H9 (cell line): Measurements from ENCODE around the gene MARCHF10. TPM values are rescaled to one million over a fixed set of nuclear protein-coding genes. Genes with fewer than 3 reads are reported as not detected.

Experiments used
- DNase-seq: peaks from one replicate; pipeline ENCODE4 v3.0.0-alpha.2; 2017
- H2AFZ ChIP-seq: one replicate; pipeline ENCODE4 v1.6.1; 2013; ENCODE audit warnings: mild to moderate bottlenecking, low read length, control low read depth, moderate library complexity
- H2AK5ac ChIP-seq: 2 replicates; pipeline ENCODE4 v1.6.1; 2013; ENCODE audit warnings: low read length, control low read depth, mixed read lengths; ENCODE audit not compliant: insufficient read length
- H2BK120ac ChIP-seq: one replicate; pipeline ENCODE4 v1.6.1; 2013; ENCODE audit warnings: low read depth, mild to moderate bottlenecking, low read length, control low read depth, inconsistent platforms; ENCODE audit not compliant: poor library complexity, severe bottlenecking
- H2BK12ac ChIP-seq: 2 replicates; pipeline ENCODE4 v1.6.1; 2013; ENCODE audit warnings: low read length, control low read depth, mixed read lengths, low read depth; ENCODE audit not compliant: insufficient read length
- H2BK15ac ChIP-seq: 2 replicates; pipeline ENCODE4 v1.6.1; 2013; ENCODE audit warnings: low read depth, low read length, control low read depth
- H2BK20ac ChIP-seq: one replicate; pipeline ENCODE4 v1.6.1; 2013; ENCODE audit warnings: low read depth, mild to moderate bottlenecking, low read length, control low read depth, inconsistent platforms; ENCODE audit not compliant: poor library complexity, severe bottlenecking
- H2BK5ac ChIP-seq: 2 replicates; pipeline ENCODE4 v1.6.1; 2013; ENCODE audit warnings: low read length, control low read depth, mixed read lengths; ENCODE audit not compliant: insufficient read length
- H3K14ac ChIP-seq: 2 replicates; pipeline ENCODE4 v1.6.1; 2013; ENCODE audit warnings: low read length, control low read depth; ENCODE audit not compliant: insufficient read depth
- H3K18ac ChIP-seq: 2 replicates; pipeline ENCODE4 v1.6.1; 2013; ENCODE audit warnings: low read depth, mild to moderate bottlenecking, mixed read lengths, low read length, control low read depth; ENCODE audit not compliant: insufficient read length
- H3K23ac ChIP-seq: 2 replicates; pipeline ENCODE4 v1.6.1; 2013; ENCODE audit warnings: low read length, control low read depth, mixed read lengths, low read depth; ENCODE audit not compliant: insufficient read length
- H3K23me2 ChIP-seq: 2 replicates; pipeline ENCODE4 v1.6.1; 2013; ENCODE audit warnings: low read depth, mild to moderate bottlenecking, mixed read lengths, low read length, control low read depth; ENCODE audit not compliant: insufficient read length, poor library complexity, severe bottlenecking
- H3K27ac ChIP-seq: 2 replicates; pipeline ENCODE4 v1.5.1; 2013; ENCODE audit warnings: low read length, control low read depth, mixed read lengths, low read depth; ENCODE audit not compliant: insufficient read length
- H3K27me3 ChIP-seq: 2 replicates; pipeline ENCODE4 v1.6.1; 2013; ENCODE audit warnings: low read length, control low read depth, inconsistent platforms; ENCODE audit not compliant: insufficient read depth
- H3K4ac ChIP-seq: 2 replicates; pipeline ENCODE4 v1.6.1; 2013; ENCODE audit warnings: low read depth, mild to moderate bottlenecking, control low read depth, inconsistent platforms, low read length, moderate library complexity
- H3K4me1 ChIP-seq: 2 replicates; pipeline ENCODE4 v1.6.1; 2013; ENCODE audit warnings: low read length, control low read depth, inconsistent platforms; ENCODE audit not compliant: insufficient read depth
- H3K4me2 ChIP-seq: 2 replicates; pipeline ENCODE4 v1.6.1; 2013; ENCODE audit warnings: low read length, control low read depth, mixed read lengths; ENCODE audit not compliant: insufficient read length, insufficient read depth
- H3K56ac ChIP-seq: 2 replicates; pipeline ENCODE4 v1.6.1; 2013; ENCODE audit warnings: low read depth, mild to moderate bottlenecking, mixed read lengths, low read length, control low read depth; ENCODE audit not compliant: insufficient read length
- H3K79me1 ChIP-seq: 2 replicates; pipeline ENCODE4 v1.6.1; 2013; ENCODE audit warnings: low read depth, mild to moderate bottlenecking, moderate library complexity, low read length, control low read depth, inconsistent platforms; ENCODE audit not compliant: insufficient read depth, poor library complexity, severe bottlenecking
- H3K79me2 ChIP-seq: 2 replicates; pipeline ENCODE4 v1.6.1; 2013; ENCODE audit warnings: low read length, control low read depth, inconsistent platforms; ENCODE audit not compliant: insufficient read depth
- H3K9ac ChIP-seq: 2 replicates; pipeline ENCODE4 v1.6.1; 2013; ENCODE audit warnings: low read length, control low read depth, mixed read lengths; ENCODE audit not compliant: insufficient read length; ENCODE audit errors: extremely low read depth
- H3K9me3 ChIP-seq: one replicate; pipeline ENCODE4 v1.6.1; 2013; ENCODE audit warnings: low read depth, low read length, inconsistent platforms; ENCODE audit not compliant: control insufficient read depth
- H3T11ph ChIP-seq: one replicate; pipeline ENCODE4 v1.6.1; 2013; ENCODE audit warnings: mild to moderate bottlenecking, low read length, control low read depth, inconsistent platforms
- H4K20me1 ChIP-seq: one replicate; pipeline ENCODE4 v1.6.1; 2013; ENCODE audit not compliant: control insufficient read depth, insufficient read length, insufficient read depth
- H4K5ac ChIP-seq: 2 replicates; pipeline ENCODE4 v1.6.1; 2013; ENCODE audit warnings: low read depth, mild to moderate bottlenecking, mixed read lengths, low read length, control low read depth; ENCODE audit not compliant: insufficient read length
- H4K8ac ChIP-seq: replicated peaks from 2 replicates; pipeline ENCODE4 v1.6.1; 2013; ENCODE audit warnings: low read length, control low read depth, mixed read lengths, low read depth; ENCODE audit not compliant: insufficient read length
- H4K91ac ChIP-seq: 2 replicates; pipeline ENCODE4 v1.6.1; 2013; ENCODE audit warnings: low read depth, mild to moderate bottlenecking, moderate library complexity, mixed read lengths, low read length, control low read depth; ENCODE audit not compliant: insufficient read length
- H3K27ac Mint-ChIP-seq, 3 experiments: 2 replicates in 2 of 3; 3 replicates in 1 of 3; pipeline ENCODE4 v1.8.0; 2020 to 2021; ENCODE audit warnings: mixed read lengths in 3 of 3, mild to moderate bottlenecking in 1 of 3, moderate library complexity in 1 of 3
- H3K27me3 Mint-ChIP-seq: 2 replicates; pipeline ENCODE4 v1.8.0; 2021; ENCODE audit warnings: low read depth, mild to moderate bottlenecking, moderate library complexity, mixed read lengths
- H3K36me3 Mint-ChIP-seq, 3 experiments: 2 replicates in 2 of 3; 3 replicates in 1 of 3; pipeline ENCODE4 v1.8.0; 2020 to 2021; ENCODE audit warnings: low read depth in 3 of 3, mixed read lengths in 3 of 3; ENCODE audit not compliant: insufficient read depth in 1 of 3
- H3K4me1 Mint-ChIP-seq, 2 experiments: 2 replicates each; pipeline ENCODE4 v1.8.0; 2020; ENCODE audit warnings: mixed read lengths in 2 of 2
- H3K4me3 Mint-ChIP-seq, 2 experiments: 2 replicates in 1 of 2; 3 replicates in 1 of 2; pipeline ENCODE4 v1.8.0; 2020 to 2021; ENCODE audit warnings: mild to moderate bottlenecking in 2 of 2, mixed read lengths in 2 of 2, moderate library complexity in 1 of 2
- H3K9me3 Mint-ChIP-seq, 2 experiments: 2 replicates in 1 of 2; 3 replicates in 1 of 2; pipeline ENCODE4 v1.8.0; 2020; ENCODE audit warnings: mild to moderate bottlenecking in 2 of 2, mixed read lengths in 2 of 2, moderate library complexity in 1 of 2
- WGBS: extraction: QIAGEN DNeasy Blood & Tissue Kit; methylation state at CpG from one replicate; pipeline ENCODE4 v1.1.7; 2013; ENCODE audit warnings: missing lambda C conversion rate, low lambda C conversion rate, mixed read lengths; ENCODE audit not compliant: insufficient read length; ENCODE audit errors: extremely low coverage; 5-methylcytosine and 5-hydroxymethylcytosine counted together
- total RNA-seq: library from RNA; stranded (reverse); gene quantifications from 2 replicates; pipeline ENCODE4 v1.2.1, GENCODE V29; 2021
- TF ChIP-seq, protein P1 (sequence below): fragments of 200-600 bp; sonication (generic); conservative IDR thresholded peaks from 3 replicates; pipeline ENCODE4 v1.8.0; 2021; ENCODE audit warnings: antibody characterized with exemption, mild to moderate bottlenecking

The MARCHF10 gene
- total RNA-seq, 1 experiment from 2014 or later, result not detected

- Histone ChIP-seq H3K18ac (no peak overlapping the region), H3K4me2 (no peak overlapping the region), H2BK15ac (no peak overlapping the region), H2BK12ac (no peak overlapping the region), H3K9ac (no peak overlapping the region), H3K4ac (no peak overlapping the region), H3T11ph (no peak overlapping the region), H3K27ac (no peak overlapping the region), H3K56ac (no peak overlapping the region), H4K91ac (no peak overlapping the region), H2AK5ac (no peak overlapping the region), H2BK5ac (no peak overlapping the region), H3K79me1 (no peaks in the 10 kb centered on the region), H3K4me1 (no peaks in the 10 kb centered on the region), H3K27me3 (no peaks in the 10 kb centered on the region), H3K23me2 (no peaks in the 10 kb centered on the region), H3K23ac (no peak overlapping the region), H3K9me3 (no peaks in the 10 kb centered on the region), H3K79me2 (no peaks in the 10 kb centered on the region), H4K20me1 (no peaks in the 10 kb centered on the region), H4K5ac (no peak overlapping the region), H3K14ac (no peak overlapping the region), H4K8ac (no peak overlapping the region), H2BK120ac (no peak overlapping the region), H2AFZ (no peak overlapping the region), H2BK20ac (no peak overlapping the region)
- Mint-ChIP-seq H3K36me3 (peaks cover 0 to 17% (median 12%) of the 10 kb centered on the region in 3 experiments; a peak in 6 of 7 replicates), H3K9me3 (peaks cover 9% of the 10 kb centered on the region in 2 experiments), H3K27me3 (no peaks in the 10 kb centered on the region), H3K4me3 (no peak overlapping the region), H3K4me1 (peaks cover 3 to 6% of the 10 kb centered on the region in 2 experiments; a peak in 3 of 4 replicates), H3K27ac (no peak overlapping the region)
- TF ChIP-seq, protein P1, sequence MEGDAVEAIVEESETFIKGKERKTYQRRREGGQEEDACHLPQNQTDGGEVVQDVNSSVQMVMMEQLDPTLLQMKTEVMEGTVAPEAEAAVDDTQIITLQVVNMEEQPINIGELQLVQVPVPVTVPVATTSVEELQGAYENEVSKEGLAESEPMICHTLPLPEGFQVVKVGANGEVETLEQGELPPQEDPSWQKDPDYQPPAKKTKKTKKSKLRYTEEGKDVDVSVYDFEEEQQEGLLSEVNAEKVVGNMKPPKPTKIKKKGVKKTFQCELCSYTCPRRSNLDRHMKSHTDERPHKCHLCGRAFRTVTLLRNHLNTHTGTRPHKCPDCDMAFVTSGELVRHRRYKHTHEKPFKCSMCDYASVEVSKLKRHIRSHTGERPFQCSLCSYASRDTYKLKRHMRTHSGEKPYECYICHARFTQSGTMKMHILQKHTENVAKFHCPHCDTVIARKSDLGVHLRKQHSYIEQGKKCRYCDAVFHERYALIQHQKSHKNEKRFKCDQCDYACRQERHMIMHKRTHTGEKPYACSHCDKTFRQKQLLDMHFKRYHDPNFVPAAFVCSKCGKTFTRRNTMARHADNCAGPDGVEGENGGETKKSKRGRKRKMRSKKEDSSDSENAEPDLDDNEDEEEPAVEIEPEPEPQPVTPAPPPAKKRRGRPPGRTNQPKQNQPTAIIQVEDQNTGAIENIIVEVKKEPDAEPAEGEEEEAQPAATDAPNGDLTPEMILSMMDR, result no peak
- no CpG with 5 or more reads among the region's 1 CpG for WGBS
- no peak for DNase-seq
These were observed 146.8 kb downstream of the MARCHF10 start for GRCh38 chr17:62661337-62661736.
